HG03575 (cell line): ENCODE data around the gene COQ6.
"Not testable (repeated sequence)": the region's sequence is repeated elsewhere in the genome, so short reads cannot be mapped to it uniquely, and the experiment has no call there.

ENCODE experiments used
- ATAC-seq: cut with Tn5 transposase; IDR thresholded peaks from one replicate; pipeline ENCODE4 v1.9.1; 2021; ENCODE audit not compliant: unreplicated experiment, insufficient number of reproducible peaks, low FRiP score; ENCODE audit errors: extremely low read depth

COQ6 gene

GRCh38 chr14:73949752-73950734 is at the start of gene COQ6, which contains the start of gene FAM161B:
TSS of gene COQ6 (plus strand) at chr14:73950302. CDS start at chr14:73950333, 31 bp downstream.
TSS of gene FAM161B (minus strand) at chr14:73950094. CDS start at chr14:73950026, 68 bp downstream.
- peak; percentile 64 for ATAC-seq

- no peak for ATAC-seq
Measured at GRCh38 chr14:73903028-73903427, 47.1 kb upstream of the COQ6 start.

DNA sequence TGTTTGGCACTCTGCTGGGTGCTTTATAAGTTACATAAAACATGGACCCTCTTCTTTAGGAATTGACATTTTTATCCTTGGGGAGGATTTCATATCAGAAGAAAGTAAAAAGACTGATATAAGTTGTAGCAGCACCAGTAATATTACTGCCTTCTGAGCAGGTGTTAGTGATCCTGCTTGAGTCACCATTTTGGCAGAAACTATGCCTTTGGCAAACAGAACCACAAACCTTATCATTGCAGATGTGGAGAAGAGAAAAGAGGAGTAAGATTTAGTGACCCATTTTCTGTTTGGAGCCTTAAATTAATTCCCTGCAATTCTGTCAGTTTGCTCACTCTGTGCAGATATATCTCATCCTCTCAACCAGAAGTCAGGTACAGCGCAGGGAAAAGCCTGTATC is 40.4 kb upstream of the COQ6 start:
- no peak for ATAC-seq

- ATAC-seq: no peak
Measured at GRCh38 chr14:73913256-73913655, 36.8 kb upstream of the COQ6 start.

DNA sequence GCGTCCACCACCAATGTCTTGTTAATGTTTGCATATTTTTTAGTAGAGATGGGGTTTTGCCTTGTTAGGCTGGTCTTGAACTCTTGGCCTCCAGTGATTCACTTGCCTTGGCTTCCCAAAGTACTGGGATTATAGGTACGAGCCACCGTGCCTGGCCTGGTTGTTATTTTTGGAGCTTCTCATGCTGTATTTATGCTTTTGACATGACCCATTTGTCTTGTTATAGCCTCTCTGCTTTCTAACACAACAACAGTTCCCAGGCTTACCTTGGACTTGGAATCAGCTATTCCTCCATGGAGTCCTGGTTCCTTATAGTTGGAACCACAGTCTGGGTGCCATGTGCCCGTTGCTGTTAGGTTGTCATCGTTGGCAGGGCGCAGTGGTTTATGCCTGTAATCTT is 33.8 kb upstream of the COQ6 start:
- ATAC-seq: no peak

DNA sequence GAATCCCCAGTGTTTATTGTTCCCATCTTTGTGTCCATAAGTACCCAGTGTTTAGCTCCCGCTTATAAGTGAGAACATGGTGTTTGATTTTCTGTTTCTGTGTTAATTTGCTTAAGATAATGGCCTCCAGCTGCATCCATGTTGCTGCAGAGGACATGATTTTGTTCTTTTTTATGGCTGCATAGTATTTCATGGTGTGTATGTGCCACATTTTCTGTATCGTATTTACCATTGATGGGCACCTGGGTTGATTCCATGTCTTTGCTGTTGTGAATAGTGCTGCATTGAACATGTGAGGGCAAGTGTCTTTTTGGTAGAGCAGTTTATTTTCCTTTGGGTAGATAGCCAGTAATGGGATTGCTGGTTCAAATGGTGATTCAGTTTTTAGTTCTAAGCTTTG is 30.6 kb upstream of the COQ6 start:
- not testable (repeated sequence) for ATAC-seq

GRCh38 chr14:73924337-73924736 is 25.8 kb upstream of the COQ6 start:
- no peak for ATAC-seq

DNA sequence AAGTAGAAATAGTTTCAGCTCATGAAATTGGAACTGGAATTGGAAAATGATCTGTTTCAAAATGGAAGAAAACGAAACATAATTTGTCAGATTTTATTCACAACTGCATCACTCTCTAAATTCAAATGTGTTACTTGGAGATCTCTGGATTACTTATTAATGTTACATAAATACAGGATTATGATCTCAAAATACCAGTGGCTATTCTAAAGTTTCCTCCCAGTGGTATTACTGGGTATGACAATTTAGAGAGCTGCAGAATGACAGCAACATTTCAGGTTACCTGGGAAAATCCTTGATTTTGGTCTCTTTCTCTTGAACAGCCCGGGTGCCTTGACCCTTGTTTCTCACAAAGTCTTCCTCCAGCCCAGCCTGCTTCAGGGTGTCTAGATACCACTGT is 14.4 kb upstream of the COQ6 start:
- ATAC-seq: no peak

- no peak for ATAC-seq
Measured at GRCh38 chr14:73936548-73936947, 13.6 kb upstream of the COQ6 start.

- ATAC-seq: no peak
Measured at GRCh38 chr14:73937012-73937411, 13.1 kb upstream of the COQ6 start.

DNA sequence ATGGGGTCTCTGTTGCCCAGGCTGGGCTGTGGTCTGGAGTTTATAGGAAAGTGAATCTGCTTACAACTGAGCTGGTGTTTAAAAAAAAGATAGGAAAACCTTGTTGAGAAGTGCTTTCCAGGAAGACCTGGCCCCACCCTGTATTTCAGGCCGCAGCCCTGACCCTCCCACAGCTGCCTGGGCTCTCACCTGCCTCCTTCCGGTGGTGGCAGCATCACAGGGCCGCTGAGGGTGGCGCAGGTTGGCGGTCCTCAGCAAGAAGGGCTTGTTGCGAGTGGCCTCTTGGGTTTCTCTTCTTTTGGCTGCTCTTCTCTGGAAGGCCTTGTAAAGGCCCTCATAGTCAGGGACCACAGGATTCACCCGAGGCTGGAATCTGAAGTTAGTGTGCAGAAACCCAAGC is 7.9 kb upstream of the COQ6 start:
- no peak for ATAC-seq

DNA sequence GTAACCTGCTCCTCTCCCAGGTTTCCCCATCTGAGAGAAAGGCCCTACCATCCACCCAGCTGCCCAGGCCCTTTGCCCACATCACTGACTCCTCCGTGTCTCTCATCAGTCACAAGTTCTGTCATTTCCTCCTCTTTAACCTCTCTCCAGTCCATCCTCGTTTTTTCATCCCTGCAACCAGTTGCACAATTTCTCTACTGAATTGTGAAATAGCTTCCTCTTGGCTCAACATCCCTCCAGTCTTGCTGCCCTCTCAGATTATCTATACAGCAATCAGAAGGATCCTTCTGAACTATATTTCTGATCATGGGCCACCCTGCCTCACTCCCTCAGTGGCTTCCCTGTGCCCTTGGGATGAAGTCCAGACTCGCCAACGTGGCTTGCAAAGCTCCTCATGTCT is 7.0 kb upstream of the COQ6 start:
- ATAC-seq: no peak

- ATAC-seq: no peak
Measured at GRCh38 chr14:73944432-73945158, 5.5 kb upstream of the COQ6 start.

DNA sequence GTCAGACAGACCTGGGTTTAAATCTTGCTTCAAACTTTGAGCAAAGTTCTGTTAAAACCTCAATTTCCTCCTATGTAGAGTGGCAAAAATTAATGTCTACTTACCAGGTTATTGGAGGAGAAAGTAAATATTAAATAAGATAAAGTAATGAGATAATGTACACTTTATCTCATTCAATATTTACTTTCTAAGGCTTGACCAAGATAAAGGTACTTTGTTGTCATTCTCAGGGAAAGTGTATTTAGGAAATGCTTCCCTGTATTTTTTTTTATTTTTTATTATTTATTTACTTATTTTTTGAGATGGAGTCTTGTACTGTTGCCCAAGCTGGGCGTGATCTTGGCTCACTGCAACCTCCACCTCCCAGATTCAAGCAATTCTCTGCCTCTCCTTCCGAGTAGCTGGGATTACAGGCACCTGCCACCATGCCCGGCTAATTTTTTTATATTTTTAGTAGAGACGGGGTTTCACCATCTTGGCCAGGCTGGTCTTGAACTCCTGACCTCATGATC is 4.9 kb upstream of the COQ6 start:
- ATAC-seq: no peak

DNA sequence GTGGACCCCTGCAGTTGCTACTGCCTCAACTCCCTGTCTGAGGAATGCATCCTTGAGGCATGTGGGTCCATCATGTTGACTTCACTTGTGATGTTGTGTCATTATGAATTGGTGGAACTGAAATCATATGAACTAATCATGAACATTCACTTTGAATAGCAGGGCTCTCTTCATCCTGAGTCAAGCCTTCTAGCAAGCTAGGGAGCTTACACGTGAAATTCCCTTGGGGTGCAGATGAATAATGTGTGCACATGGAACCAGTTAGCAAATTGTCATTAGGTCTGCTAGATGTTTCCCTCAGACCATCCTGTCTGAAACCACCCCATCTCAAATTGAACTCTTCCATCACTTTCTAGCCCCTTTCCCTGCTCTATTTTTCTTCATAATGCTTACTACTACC is 3.6 kb downstream of the COQ6 start:
- ATAC-seq: no peak

- ATAC-seq: no peak
Measured at GRCh38 chr14:73955674-73956073, 5.6 kb downstream of the COQ6 start.

- ATAC-seq: no peak
Measured at GRCh38 chr14:73958591-73958990, 8.5 kb downstream of the COQ6 start.

DNA sequence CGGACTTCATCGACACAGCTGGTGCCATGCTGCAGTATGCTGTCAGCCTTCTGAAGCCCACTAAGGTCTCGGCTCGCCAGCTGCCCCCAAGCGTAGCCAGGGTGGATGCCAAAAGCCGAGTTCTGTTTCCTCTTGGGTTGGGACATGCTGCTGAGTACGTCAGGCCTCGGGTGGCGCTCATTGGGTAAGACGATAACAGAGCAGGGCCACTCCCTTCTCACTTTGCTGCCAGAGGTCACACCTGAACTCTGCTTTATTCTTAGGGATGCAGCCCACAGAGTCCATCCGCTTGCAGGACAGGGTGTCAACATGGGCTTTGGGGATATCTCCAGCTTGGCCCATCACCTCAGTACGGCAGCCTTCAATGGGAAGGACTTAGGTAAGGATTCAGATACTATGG is 11.1 kb downstream of the COQ6 start:
- no peak for ATAC-seq

DNA sequence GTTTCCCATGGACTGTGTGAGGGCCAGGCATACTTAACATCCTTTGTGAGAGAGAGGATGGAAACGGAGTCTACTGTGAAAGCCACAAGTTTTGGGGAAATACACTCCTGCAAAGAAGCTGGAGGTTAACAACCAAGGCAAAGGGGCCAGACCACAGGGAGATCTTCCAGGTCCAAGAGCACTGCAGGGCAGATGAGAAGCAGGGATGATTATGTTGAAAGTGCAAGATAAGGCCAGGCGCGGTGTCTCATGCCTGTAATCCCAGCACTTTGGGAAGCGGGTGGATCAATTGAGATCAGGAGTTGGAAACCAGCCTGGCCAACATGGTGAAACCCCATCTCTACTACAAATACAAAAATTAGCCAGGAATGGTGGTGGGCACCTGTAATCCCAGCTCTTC is 15.1 kb downstream of the COQ6 start:
- no peak for ATAC-seq

- ATAC-seq: no peak
Measured at GRCh38 chr14:73968885-73969284, 18.8 kb downstream of the COQ6 start.
